Measurements from ENCODE around the gene CNGA4. TPM values are rescaled to one million over a fixed set of nuclear protein-coding genes. Genes with fewer than 3 reads are reported as not detected.
"Not testable (repeated sequence)": the region's sequence is repeated elsewhere in the genome, so short reads cannot be mapped to it uniquely, and the experiment has no call there.

CNGA4 gene
- total RNA-seq, 1 experiment from 2014 or later = 0.17 TPM

GRCh38 chr11:6263662-6264061 lies 24.8 kb downstream of the CNGA4 start:
- no peak for DNase-seq
- Histone ChIP-seq H3K4me3 (ENCODE audit: insufficient read depth, low read depth, low read length) (no peak overlapping the region), H3K36me3 (replicated peaks; ENCODE audit: control insufficient read depth, insufficient read depth, low read length) (no peaks in the 10 kb centered on the region), H3K27me3 (ENCODE audit: control insufficient read depth, insufficient read depth, low read length) (peaks cover 30% of the 10 kb centered on the region)

- no peak for DNase-seq
- H3K36me3 ChIP-seq (replicated peaks; ENCODE audit: control insufficient read depth, insufficient read depth, low read length) = no peaks in the 10 kb centered on the region
- no peaks in the 10 kb centered on the region for H3K27me3 ChIP-seq (ENCODE audit: control insufficient read depth, insufficient read depth, low read length)
- no peak overlapping the region for H3K4me3 ChIP-seq (ENCODE audit: insufficient read depth, low read depth, low read length)
Measured at GRCh38 chr11:6268820-6269219, 29.9 kb downstream of the CNGA4 start.

GRCh38 chr11:6269994-6270393 lies 31.1 kb downstream of the CNGA4 start:
- DNase-seq = peak; percentile 51
- Histone ChIP-seq H3K36me3 (replicated peaks; ENCODE audit: control insufficient read depth, insufficient read depth, low read length) (no peaks in the 10 kb centered on the region), H3K4me3 (ENCODE audit: insufficient read depth, low read depth, low read length) (no peak overlapping the region), H3K27me3 (ENCODE audit: control insufficient read depth, insufficient read depth, low read length) (no peaks in the 10 kb centered on the region)

- no peaks in the 10 kb centered on the region for H3K36me3 ChIP-seq (replicated peaks; ENCODE audit: control insufficient read depth, insufficient read depth, low read length)
- no peak for DNase-seq
- H3K27me3 ChIP-seq (ENCODE audit: control insufficient read depth, insufficient read depth, low read length) = no peaks in the 10 kb centered on the region
- no peak overlapping the region for H3K4me3 ChIP-seq (ENCODE audit: insufficient read depth, low read depth, low read length)
Measured at GRCh38 chr11:6270584-6271246, 31.8 kb downstream of the CNGA4 start.

- H3K4me3 ChIP-seq (ENCODE audit: insufficient read depth, low read depth, low read length) = no peak overlapping the region
- DNase-seq = no peak
- H3K36me3 ChIP-seq (replicated peaks; ENCODE audit: control insufficient read depth, insufficient read depth, low read length) = no peaks in the 10 kb centered on the region
- H3K27me3 ChIP-seq (ENCODE audit: control insufficient read depth, insufficient read depth, low read length) = no peaks in the 10 kb centered on the region
Measured at GRCh38 chr11:6271598-6271997, 32.7 kb downstream of the CNGA4 start.

- no peak for DNase-seq
- no peak overlapping the region for H3K4me3 ChIP-seq (ENCODE audit: insufficient read depth, low read depth, low read length)
- H3K36me3 ChIP-seq (replicated peaks; ENCODE audit: control insufficient read depth, insufficient read depth, low read length) = no peaks in the 10 kb centered on the region
- no peaks in the 10 kb centered on the region for H3K27me3 ChIP-seq (ENCODE audit: control insufficient read depth, insufficient read depth, low read length)
Measured at GRCh38 chr11:6273188-6273587, 34.3 kb downstream of the CNGA4 start.

GRCh38 chr11:6280809-6281208 lies 41.9 kb downstream of the CNGA4 start:
- not testable (repeated sequence) for H3K4me3 ChIP-seq (ENCODE audit: insufficient read depth, low read depth, low read length); DNase-seq; H3K36me3 ChIP-seq (replicated peaks; ENCODE audit: control insufficient read depth, insufficient read depth, low read length)
- peaks cover 24% of the 10 kb centered on the region for H3K27me3 ChIP-seq (ENCODE audit: control insufficient read depth, insufficient read depth, low read length)

GRCh38 chr11:6283453-6284023 lies 44.6 kb downstream of the CNGA4 start:
- peaks cover 26% of the 10 kb centered on the region for H3K27me3 ChIP-seq (ENCODE audit: control insufficient read depth, insufficient read depth, low read length)
- no peak overlapping the region for H3K4me3 ChIP-seq (ENCODE audit: insufficient read depth, low read depth, low read length)
- no peak for DNase-seq
- no peaks in the 10 kb centered on the region for H3K36me3 ChIP-seq (replicated peaks; ENCODE audit: control insufficient read depth, insufficient read depth, low read length)

- Histone ChIP-seq H3K4me3 (ENCODE audit: insufficient read depth, low read depth, low read length) (no peak overlapping the region), H3K27me3 (ENCODE audit: control insufficient read depth, insufficient read depth, low read length) (peaks cover 26% of the 10 kb centered on the region), H3K36me3 (replicated peaks; ENCODE audit: control insufficient read depth, insufficient read depth, low read length) (no peaks in the 10 kb centered on the region)
- no peak for DNase-seq
Measured at GRCh38 chr11:6284250-6284649, 45.4 kb downstream of the CNGA4 start.

GRCh38 chr11:6285019-6285418 lies 46.1 kb downstream of the CNGA4 start:
- peaks cover 26% of the 10 kb centered on the region for H3K27me3 ChIP-seq (ENCODE audit: control insufficient read depth, insufficient read depth, low read length)
- DNase-seq = no peak

More at GRCh38 chr11:6285019-6285418, 46.1 kb downstream of the CNGA4 start:
- Histone ChIP-seq H3K4me3 (ENCODE audit: insufficient read depth, low read depth, low read length) (no peak overlapping the region), H3K36me3 (replicated peaks; ENCODE audit: control insufficient read depth, insufficient read depth, low read length) (no peaks in the 10 kb centered on the region)

Other genes with a start within 250 kb of the CNGA4 start
- not detected in 2 replicates for gene OR56A4, start 232.1 kb upstream of the CNGA4 start, total RNA-seq (2014; rRNA removed; shearing (Covaris generic))
- 0.03 and 0.07 TPM in 2 replicates for gene OR56A1, start 208.3 kb upstream of the CNGA4 start, total RNA-seq (2014; rRNA removed; shearing (Covaris generic))
- not detected in 2 replicates for gene OR56B4, start 131.4 kb upstream of the CNGA4 start, total RNA-seq (2014; rRNA removed; shearing (Covaris generic))
- gene OR52B2, start 68.8 kb upstream of the CNGA4 start, total RNA-seq (2014; rRNA removed; shearing (Covaris generic)) = not detected in 2 replicates
- gene OR52W1, start 39.9 kb upstream of the CNGA4 start, total RNA-seq (2014; rRNA removed; shearing (Covaris generic)) = not detected in 2 replicates
- gene C11orf42, start 33.5 kb upstream of the CNGA4 start, total RNA-seq (2014; rRNA removed; shearing (Covaris generic)) = not detected in 2 replicates
- gene FHIP1B, start 4.5 kb upstream of the CNGA4 start, total RNA-seq (2014; rRNA removed; shearing (Covaris generic)) = 27.9 and 38.3 TPM in 2 replicates
- gene CCKBR, start 20.7 kb downstream of the CNGA4 start, total RNA-seq (2014; rRNA removed; shearing (Covaris generic)) = 12.0 and 29.4 TPM in 2 replicates
- gene CAVIN3, start 81.4 kb downstream of the CNGA4 start, total RNA-seq (2014; rRNA removed; shearing (Covaris generic)) = 93.4 and 179 TPM in 2 replicates
- gene SMPD1, start 151.4 kb downstream of the CNGA4 start, total RNA-seq (2014; rRNA removed; shearing (Covaris generic)) = 6.2 and 13.3 TPM in 2 replicates
- 42.5 and 57.2 TPM in 2 replicates for gene APBB1, start 180.0 kb downstream of the CNGA4 start, total RNA-seq (2014; rRNA removed; shearing (Covaris generic))
- gene HPX, start 201.9 kb downstream of the CNGA4 start, total RNA-seq (2014; rRNA removed; shearing (Covaris generic)) = 3.2 TPM in 1 of 2 replicates, not detected in the other
- 18.3 and 24.9 TPM in 2 replicates for gene TRIM3, start 234.9 kb downstream of the CNGA4 start, total RNA-seq (2014; rRNA removed; shearing (Covaris generic))
- 56.0 and 57.1 TPM in 2 replicates for gene ARFIP2, start 242.2 kb downstream of the CNGA4 start, total RNA-seq (2014; rRNA removed; shearing (Covaris generic))
- gene TIMM10B, start 242.4 kb downstream of the CNGA4 start, total RNA-seq (2014; rRNA removed; shearing (Covaris generic)) = 23.1 and 24.9 TPM in 2 replicates

Data from H7 (cell line).